H1 (cell line): ENCODE measurements around the gene TRIM71. TPM values are rescaled to one million over a fixed set of nuclear protein-coding genes. Genes with fewer than 3 reads are reported as not detected.
"Not testable (repeated sequence)": the region's sequence is repeated elsewhere in the genome, so short reads cannot be mapped to it uniquely, and the experiment has no call there.

ENCODE experiments used
- CTCF ChIA-PET: fragments of 300-600 bp; sonication (Branson Sonifier 250); formaldehyde crosslinking; loops from one replicate; lab custom pipeline; 2021; ENCODE audit not compliant: partially characterized antibody; lab: Charles Lee
- POLR2A ChIA-PET: fragments of 300-600 bp; sonication (Branson Sonifier 250); formaldehyde crosslinking; loops from one replicate; lab custom pipeline; 2021; ENCODE audit warnings: inconsistent platforms; ENCODE audit not compliant: partially characterized antibody; lab: Charles Lee
- DNase-seq, 2 experiments: peaks; one replicate each; pipeline versions ENCODE4 v3.0.0 to v3.0.0-alpha.2; 2010 to 2022; ENCODE audit warnings: low spot score in 2 of 2, low read depth in 1 of 2, mixed read lengths in 1 of 2
- FAIRE-seq: peaks from 2 replicates; lab custom pipeline; 2011; peaks lifted over from hg19 to GRCh38; lab: Jason Lieb, UNC
- H2AFZ ChIP-seq: 2 replicates; pipeline ENCODE4 v1.8.1; 2012; ENCODE audit warnings: low read length, inconsistent platforms
- H2AK5ac ChIP-seq: 2 replicates; pipeline ENCODE4 v1.6.1; 2013; ENCODE audit warnings: low read depth, low read length
- H2BK120ac ChIP-seq: replicated peaks from 2 replicates; pipeline ENCODE3; 2013; ENCODE audit warnings: low read depth, low read length, inconsistent platforms
- H2BK12ac ChIP-seq: 2 replicates; pipeline ENCODE4 v1.6.1; 2013; ENCODE audit warnings: low read depth, low read length
- H2BK15ac ChIP-seq: 2 replicates; pipeline ENCODE4 v1.6.1; 2013; ENCODE audit warnings: low read length
- H2BK20ac ChIP-seq: 2 replicates; pipeline ENCODE4 v1.6.1; 2013; ENCODE audit warnings: low read length
- H2BK5ac ChIP-seq: 2 replicates; pipeline ENCODE4 v1.6.1; 2013; ENCODE audit warnings: low read depth, low read length
- H3K14ac ChIP-seq: 2 replicates; pipeline ENCODE4 v1.6.1; 2013; ENCODE audit warnings: inconsistent platforms; ENCODE audit not compliant: insufficient read length
- H3K18ac ChIP-seq: 2 replicates; pipeline ENCODE4 v1.6.1; 2013; ENCODE audit warnings: low read length; ENCODE audit errors: extremely low read depth
- H3K23ac ChIP-seq: 2 replicates; pipeline ENCODE4 v1.6.1; 2013; ENCODE audit warnings: inconsistent platforms; ENCODE audit not compliant: insufficient read length
- H3K23me2 ChIP-seq: 2 replicates; pipeline ENCODE4 v1.6.1; 2013; ENCODE audit warnings: low read depth, low read length
- H3K27ac ChIP-seq: 2 replicates; pipeline ENCODE4 v1.6.1; 2011; ENCODE audit warnings: low read depth, low read length, inconsistent platforms
- H3K27me3 ChIP-seq, 4 experiments: replicated peaks in 1 of 4; 1 replicate in 1 of 4; 2 replicates in 3 of 4; pipeline versions ENCODE4 v1.6.1 to v1.8.1; 2011 to 2013; ENCODE audit warnings: low read length in 3 of 4, mild to moderate bottlenecking in 3 of 4, inconsistent platforms in 2 of 4, mixed read lengths in 2 of 4, moderate library complexity in 1 of 4; ENCODE audit not compliant: control insufficient read depth in 3 of 4, insufficient read depth in 3 of 4; ENCODE audit errors: extremely low read depth in 1 of 4
- H3K36me3 ChIP-seq, 4 experiments: 2 replicates each; pipeline versions ENCODE4 v1.6.1 to v1.8.1; 2011 to 2013; ENCODE audit warnings: mild to moderate bottlenecking in 4 of 4, low read length in 3 of 4, moderate library complexity in 2 of 4, control low read depth in 1 of 4, inconsistent platforms in 1 of 4; ENCODE audit not compliant: insufficient read depth in 4 of 4, control insufficient read depth in 2 of 4
- H3K4ac ChIP-seq: replicated peaks from 2 replicates; pipeline ENCODE3; 2013; ENCODE audit warnings: low read length, low read depth, mixed read lengths, inconsistent platforms; ENCODE audit not compliant: insufficient read length
- H3K4me1 ChIP-seq, 4 experiments: replicated peaks in 1 of 4; 1 replicate in 1 of 4; 2 replicates in 3 of 4; pipeline versions ENCODE4 v1.6.1 to v1.8.1; 2011 to 2013; ENCODE audit warnings: low read length in 3 of 4, inconsistent platforms in 2 of 4, mixed read lengths in 1 of 4; ENCODE audit not compliant: insufficient read depth in 4 of 4, control insufficient read depth in 3 of 4
- H3K4me2 ChIP-seq, 2 experiments: 2 replicates each; pipeline versions ENCODE4 v1.6.1 to v1.8.1; 2011 to 2013; ENCODE audit warnings: low read depth in 2 of 2, low read length in 2 of 2, control low read depth in 1 of 2, inconsistent platforms in 1 of 2, mild to moderate bottlenecking in 1 of 2; ENCODE audit not compliant: insufficient read depth in 1 of 2
- H3K4me3 ChIP-seq, 4 experiments: fragments of 200-600, 300-600 bp in 1 of 4; sonication (generic), shearing (Covaris generic), sonication (Bioruptor Twin) in 1 of 4; 2 replicates each; pipeline versions ENCODE4 v1.5.1 to v1.8.1; 2011 to 2016; ENCODE audit warnings: low read length in 4 of 4, low read depth in 3 of 4, control low read depth in 2 of 4, inconsistent platforms in 2 of 4, mild to moderate bottlenecking in 2 of 4, mixed read lengths in 1 of 4, moderate library complexity in 1 of 4; ENCODE audit not compliant: insufficient read depth in 2 of 4; ENCODE audit errors: extremely low read depth in 1 of 4
- H3K56ac ChIP-seq: replicated peaks from 2 replicates; pipeline ENCODE3; 2013; ENCODE audit warnings: low read depth, mild to moderate bottlenecking, mixed read lengths, low read length, inconsistent platforms; ENCODE audit not compliant: insufficient read length
- H3K79me1 ChIP-seq: 2 replicates; pipeline ENCODE4 v1.6.1; 2013; ENCODE audit warnings: low read depth, low read length, control low read depth
- H3K79me2 ChIP-seq, 2 experiments: 2 replicates each; pipeline versions ENCODE4 v1.6.1 to v1.8.1; 2012 to 2013; ENCODE audit warnings: low read length in 2 of 2, mild to moderate bottlenecking in 2 of 2, inconsistent platforms in 1 of 2; ENCODE audit not compliant: insufficient read depth in 2 of 2, control insufficient read depth in 1 of 2
- H3K9ac ChIP-seq, 4 experiments: replicated peaks in 1 of 4; 1 replicate in 1 of 4; 2 replicates in 3 of 4; pipeline versions ENCODE4 v1.6.1 to v1.8.1; 2011 to 2013; ENCODE audit warnings: low read depth in 3 of 4, low read length in 3 of 4, control low read depth in 2 of 4, mild to moderate bottlenecking in 2 of 4, moderate library complexity in 2 of 4, inconsistent platforms in 1 of 4; ENCODE audit errors: extremely low read depth in 1 of 4
- H3K9me3 ChIP-seq, 2 experiments: 2 replicates each; pipeline versions ENCODE4 v1.6.1 to v1.8.1; 2012 to 2013; ENCODE audit warnings: mild to moderate bottlenecking in 2 of 2, moderate library complexity in 2 of 2, control low read depth in 1 of 2, inconsistent platforms in 1 of 2, low read depth in 1 of 2, low read length in 1 of 2, mixed read lengths in 1 of 2; ENCODE audit not compliant: insufficient read depth in 2 of 2
- H4K20me1 ChIP-seq, 2 experiments: replicated peaks in 1 of 2; 2 replicates each; pipeline versions ENCODE3 to v1.8.1; 2011 to 2013; ENCODE audit warnings: inconsistent platforms in 2 of 2, low read length in 2 of 2, mild to moderate bottlenecking in 1 of 2; ENCODE audit not compliant: insufficient read depth in 2 of 2, control insufficient read depth in 1 of 2
- H4K5ac ChIP-seq: 2 replicates; pipeline ENCODE4 v1.6.1; 2013; ENCODE audit warnings: low read length, low read depth, mixed read lengths, inconsistent platforms; ENCODE audit not compliant: insufficient read length
- H4K8ac ChIP-seq: 2 replicates; pipeline ENCODE4 v1.8.0; 2013; ENCODE audit warnings: mild to moderate bottlenecking, moderate library complexity, low read length, inconsistent platforms; ENCODE audit not compliant: insufficient read depth; ENCODE audit errors: extremely low read depth
- H4K91ac ChIP-seq: replicated peaks from 2 replicates; pipeline ENCODE3; 2013; ENCODE audit warnings: low read length, mixed read lengths, inconsistent platforms; ENCODE audit not compliant: insufficient read length
- RAD21 ChIP-seq, 2 experiments: IDR thresholded peaks in 1 of 2; conservative IDR thresholded peaks in 1 of 2; 2 replicates each; pipeline ENCODE4 v1.6.1; 2011; ENCODE audit warnings: low read depth in 2 of 2, low read length in 2 of 2, improper control_type of control experiment in 1 of 2, inconsistent platforms in 1 of 2, mild to moderate bottlenecking in 1 of 2, moderate library complexity in 1 of 2
- SIN3A ChIP-seq, 2 experiments: IDR thresholded peaks in 1 of 2; conservative IDR thresholded peaks in 1 of 2; 2 replicates each; pipeline ENCODE4 v1.6.1; 2011 to 2012; ENCODE audit warnings: low read length in 2 of 2, improper control_type of control experiment in 1 of 2, low read depth in 1 of 2, mild to moderate bottlenecking in 1 of 2
- SP1 ChIP-seq: IDR thresholded peaks from 2 replicates; pipeline ENCODE4 v1.6.1; 2011; ENCODE audit warnings: low read depth, low read length
- TAF1 ChIP-seq: IDR thresholded peaks from 2 replicates; pipeline ENCODE4 v1.6.1; 2011; ENCODE audit warnings: mild to moderate bottlenecking, low read depth, low read length
- YY1 ChIP-seq: IDR thresholded peaks from 2 replicates; pipeline ENCODE4 v1.6.1; 2011; ENCODE audit warnings: low read depth, mild to moderate bottlenecking, low read length
- WGBS, 2 experiments: shearing (Covaris generic) in 1 of 2; methylation state at CpG; one replicate each; pipeline versions ENCODE4 v1.1.6 to v1.1.7; 2013 to 2015; ENCODE audit warnings: low lambda C conversion rate in 2 of 2, mixed read lengths in 2 of 2, inconsistent platforms in 1 of 2, low coverage in 1 of 2, missing lambda C conversion rate in 1 of 2; ENCODE audit not compliant: insufficient replicate concordance in 2 of 2, insufficient coverage in 1 of 2, insufficient read length in 1 of 2; ENCODE audit errors: extremely low coverage in 1 of 2, missing lambda C conversion rate in 1 of 2; 5-methylcytosine and 5-hydroxymethylcytosine counted together
- polyA plus RNA-seq, 7 experiments: library from polyadenylated mRNA; depleted of rRNA in 3 of 7; stranded (reverse) in 5 of 7; unstranded in 2 of 7; fragments of >200 nt in 5 of 7; fragments of 200-250 nt in 2 of 7; gene quantifications; 1 replicate in 5 of 7; 2 replicates in 1 of 7; 4 replicates in 1 of 7; pipeline versions ENCODE4 v1.2.1 to v1.2.3, GENCODE V29; 2011 to 2013; ENCODE audit warnings: missing spikeins in 2 of 7, mixed read lengths in 2 of 7
- total RNA-seq: library from RNA; stranded (reverse); fragmentation: NEBNext Ultra II Directional; extraction: Animal tissue kit (Norgen Biotek cat#: 25700); gene quantifications from 2 replicates; pipeline ENCODE4 v1.2.1, GENCODE V29; 2021
- TF ChIP-seq, protein P1 (sequence below), 3 experiments: IDR thresholded peaks; 1 replicate in 2 of 3; 2 replicates in 1 of 3; pipeline versions ENCODE4 v1.5.1 to v1.6.1; 2011; ENCODE audit warnings: low read length in 3 of 3, mild to moderate bottlenecking in 3 of 3, inconsistent platforms in 2 of 3, low read depth in 1 of 3, moderate library complexity in 1 of 3; ENCODE audit not compliant: insufficient read depth in 1 of 3; ENCODE audit errors: control extremely low read depth in 1 of 3
- TF ChIP-seq, protein P2 (sequence below): IDR thresholded peaks from 2 replicates; pipeline ENCODE4 v1.6.1; 2012; ENCODE audit warnings: inconsistent platforms
- TF ChIP-seq, protein P3 (sequence below): IDR thresholded peaks from 2 replicates; pipeline ENCODE4 v1.6.1; 2012; ENCODE audit warnings: inconsistent platforms

Gene TRIM71
- total and polyA plus RNA-seq, 2 of the 8 experiments (the other 6 are each of a cell fraction or from before 2014, with no cell fraction given) = 53.7 to 293 TPM

DNA sequence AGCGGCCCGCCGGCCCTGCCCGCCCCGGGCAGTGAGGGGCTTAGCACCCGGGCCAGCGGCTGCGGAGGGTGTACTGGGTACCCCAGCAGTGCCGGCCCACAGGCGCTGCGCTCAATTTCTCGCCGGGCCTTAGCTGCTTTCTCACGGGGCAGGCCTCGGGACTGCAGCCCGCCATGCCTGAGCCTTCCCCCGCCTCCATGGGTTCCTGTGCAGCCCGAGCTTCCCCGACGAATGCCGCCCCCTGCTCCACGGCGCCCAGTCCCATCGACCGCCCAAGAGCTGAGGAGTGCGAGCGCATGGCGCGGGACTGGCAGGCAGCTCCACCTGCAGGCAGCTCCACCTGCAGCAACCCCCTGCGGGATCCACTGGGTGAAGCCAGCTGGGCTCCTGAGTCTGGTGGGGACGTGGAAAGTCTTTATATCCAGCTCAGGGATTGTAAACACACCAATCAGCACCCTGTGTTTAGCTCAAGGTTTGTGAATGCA is 85.1 kb downstream of the TRIM71 start:
- not testable (repeated sequence) for H3K23ac ChIP-seq, H4K5ac ChIP-seq, H3K36me3 ChIP-seq, H3K27ac ChIP-seq, H3K4me1 ChIP-seq, H2BK12ac ChIP-seq, H3K23me2 ChIP-seq, H2BK15ac ChIP-seq, H3K4ac ChIP-seq, H2BK20ac ChIP-seq, H3K27me3 ChIP-seq, H3K79me2 ChIP-seq, H3K14ac ChIP-seq, H2BK5ac ChIP-seq, FAIRE-seq, H2BK120ac ChIP-seq, H3K9me3 ChIP-seq, H3K79me1 ChIP-seq, H2AK5ac ChIP-seq, H4K91ac ChIP-seq, H3K18ac ChIP-seq, H4K8ac ChIP-seq, H3K56ac ChIP-seq, H2AFZ ChIP-seq, H3K9ac ChIP-seq
- H3K4me2 ChIP-seq = peak overlapping the region; percentile 40 to 58; a peak in 3 of 4 replicates
- WGBS, 2 experiments = 5% methylated on average over 26 of the region's 31 CpGs; no CpG with 5 or more reads in 1 of the 2 experiments
- peak overlapping the region in 3 of 4 experiments; percentile 5 to 40 (median 31); a peak in 4 of 8 replicates for H3K4me3 ChIP-seq
- CTCF ChIA-PET = interaction anchor here (0.6 to 2.9 kb wide), 36 partner anchors 9 to 685 kb away, joined by 3 to 18 read pairs (median 4); no protein-coding TSS in a partner anchor
- DNase-seq = peak; percentile 43 to 90
- H4K20me1 ChIP-seq = peaks cover 9 to 18% of the 10 kb centered on the region in 2 experiments
- POLR2A ChIA-PET = interaction anchor here (0.7 to 2.4 kb wide), 16 partner anchors 14 to 123 kb away, joined by 3 to 9 read pairs (median 4); no protein-coding TSS in a partner anchor
- TF ChIP-seq, protein P1, sequence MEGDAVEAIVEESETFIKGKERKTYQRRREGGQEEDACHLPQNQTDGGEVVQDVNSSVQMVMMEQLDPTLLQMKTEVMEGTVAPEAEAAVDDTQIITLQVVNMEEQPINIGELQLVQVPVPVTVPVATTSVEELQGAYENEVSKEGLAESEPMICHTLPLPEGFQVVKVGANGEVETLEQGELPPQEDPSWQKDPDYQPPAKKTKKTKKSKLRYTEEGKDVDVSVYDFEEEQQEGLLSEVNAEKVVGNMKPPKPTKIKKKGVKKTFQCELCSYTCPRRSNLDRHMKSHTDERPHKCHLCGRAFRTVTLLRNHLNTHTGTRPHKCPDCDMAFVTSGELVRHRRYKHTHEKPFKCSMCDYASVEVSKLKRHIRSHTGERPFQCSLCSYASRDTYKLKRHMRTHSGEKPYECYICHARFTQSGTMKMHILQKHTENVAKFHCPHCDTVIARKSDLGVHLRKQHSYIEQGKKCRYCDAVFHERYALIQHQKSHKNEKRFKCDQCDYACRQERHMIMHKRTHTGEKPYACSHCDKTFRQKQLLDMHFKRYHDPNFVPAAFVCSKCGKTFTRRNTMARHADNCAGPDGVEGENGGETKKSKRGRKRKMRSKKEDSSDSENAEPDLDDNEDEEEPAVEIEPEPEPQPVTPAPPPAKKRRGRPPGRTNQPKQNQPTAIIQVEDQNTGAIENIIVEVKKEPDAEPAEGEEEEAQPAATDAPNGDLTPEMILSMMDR (IDR thresholded peaks at IDR 0.05; ENCODE audit: control extremely low read depth in 1 of 3, insufficient read depth in 1 of 3, low read depth in 1 of 3, low read length in 3 of 3) = peak; percentile 49 to 60 (median 52)
- peak; percentile 62 to 69 for TF ChIP-seq RAD21 (IDR thresholded peaks at IDR 0.05 in 1 of 2, conservative IDR thresholded peaks at IDR 0.05 in 1 of 2; ENCODE audit: low read depth in 2 of 2, low read length in 2 of 2)
- 0 out of 4 replicates have a peak, but pooled peaks of 1 of the 2 experiments have one; percentile 1 for TF ChIP-seq SIN3A (conservative IDR thresholded peaks at IDR 0.05 in 1 of 2, IDR thresholded peaks at IDR 0.05 in 1 of 2; ENCODE audit: low read depth in 1 of 2, low read length in 2 of 2)
- TF ChIP-seq TAF1 = peak; percentile 33; the same call in 1 of the 2 replicates
- TF ChIP-seq, protein P2, sequence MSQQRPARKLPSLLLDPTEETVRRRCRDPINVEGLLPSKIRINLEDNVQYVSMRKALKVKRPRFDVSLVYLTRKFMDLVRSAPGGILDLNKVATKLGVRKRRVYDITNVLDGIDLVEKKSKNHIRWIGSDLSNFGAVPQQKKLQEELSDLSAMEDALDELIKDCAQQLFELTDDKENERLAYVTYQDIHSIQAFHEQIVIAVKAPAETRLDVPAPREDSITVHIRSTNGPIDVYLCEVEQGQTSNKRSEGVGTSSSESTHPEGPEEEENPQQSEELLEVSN = peak; percentile 73
- TF ChIP-seq YY1 = 0 out of 2 replicates have a peak, but pooled peaks have one; percentile 34
- TF ChIP-seq, protein P3, sequence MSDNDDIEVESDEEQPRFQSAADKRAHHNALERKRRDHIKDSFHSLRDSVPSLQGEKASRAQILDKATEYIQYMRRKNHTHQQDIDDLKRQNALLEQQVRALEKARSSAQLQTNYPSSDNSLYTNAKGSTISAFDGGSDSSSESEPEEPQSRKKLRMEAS = peak; percentile 89
- peak; percentile 25; the same call in 1 of the 2 replicates for TF ChIP-seq SP1
